ENCODE measurements around the gene PLCD1.
"Not testable (repeated sequence)": the region's sequence is repeated elsewhere in the genome, so short reads cannot be mapped to it uniquely, and the experiment has no call there.

Gene PLCD1

GRCh38 chr3:38029400-38030125 is at the start of gene PLCD1:
TSS of gene PLCD1 (minus strand) at chr3:38029642. CDS start at chr3:38029539, 103 bp downstream.
- DNase-seq: no peak

GRCh38 chr3:38077073-38077472 is 47.6 kb upstream of the PLCD1 start:
- not testable (repeated sequence) for DNase-seq

- DNase-seq: no peak
These were observed 40.6 kb upstream of the PLCD1 start for GRCh38 chr3:38070013-38070412.

GRCh38 chr3:38067508-38068233 is 38.2 kb upstream of the PLCD1 start:
- DNase-seq: no peak

- DNase-seq: not testable (repeated sequence)
These were observed 35.0 kb upstream of the PLCD1 start for GRCh38 chr3:38064453-38064852.

- no peak for DNase-seq
These were observed 33.4 kb upstream of the PLCD1 start for GRCh38 chr3:38062809-38063208.

GRCh38 chr3:38059591-38059990 is 30.1 kb upstream of the PLCD1 start:
- peak; percentile 4 for DNase-seq

GRCh38 chr3:38059148-38059547 is 29.7 kb upstream of the PLCD1 start:
- DNase-seq: no peak

- no peak for DNase-seq
These were observed 25.1 kb upstream of the PLCD1 start for GRCh38 chr3:38054499-38055001.

- not testable (repeated sequence) for DNase-seq
These were observed 24.5 kb upstream of the PLCD1 start for GRCh38 chr3:38053813-38054498.

GRCh38 chr3:38053286-38053685 is 23.8 kb upstream of the PLCD1 start:
- not testable (repeated sequence) for DNase-seq

GRCh38 chr3:38051131-38051530 is 21.7 kb upstream of the PLCD1 start:
- DNase-seq: no peak

GRCh38 chr3:38049358-38050126 is 20.1 kb upstream of the PLCD1 start:
- no peak for DNase-seq

- DNase-seq: no peak
These were observed 18.5 kb upstream of the PLCD1 start for GRCh38 chr3:38047896-38048295.

GRCh38 chr3:38046821-38047220 is 17.4 kb upstream of the PLCD1 start:
- DNase-seq: no peak

- DNase-seq: no peak
These were observed 16.6 kb upstream of the PLCD1 start for GRCh38 chr3:38046027-38046426.

GRCh38 chr3:38043486-38043885 is 14.0 kb upstream of the PLCD1 start:
- DNase-seq: no peak

GRCh38 chr3:38040401-38040800 is 11.0 kb upstream of the PLCD1 start:
- no peak for DNase-seq

- no peak for DNase-seq
These were observed 10.4 kb upstream of the PLCD1 start for GRCh38 chr3:38039899-38040261.

GRCh38 chr3:38039101-38039898 is 9.9 kb upstream of the PLCD1 start, which contains the start of gene DLEC1:
TSS of gene DLEC1 (plus strand) at chr3:38039208. CDS start at chr3:38039226, 18 bp downstream.
- no peak for DNase-seq

GRCh38 chr3:38038447-38038911 is 9.0 kb upstream of the PLCD1 start:
- DNase-seq: no peak

- DNase-seq: no peak
These were observed 7.5 kb upstream of the PLCD1 start for GRCh38 chr3:38036906-38037305.
